Measurements from ENCODE around the gene SNX1.

The SNX1 gene

DNA sequence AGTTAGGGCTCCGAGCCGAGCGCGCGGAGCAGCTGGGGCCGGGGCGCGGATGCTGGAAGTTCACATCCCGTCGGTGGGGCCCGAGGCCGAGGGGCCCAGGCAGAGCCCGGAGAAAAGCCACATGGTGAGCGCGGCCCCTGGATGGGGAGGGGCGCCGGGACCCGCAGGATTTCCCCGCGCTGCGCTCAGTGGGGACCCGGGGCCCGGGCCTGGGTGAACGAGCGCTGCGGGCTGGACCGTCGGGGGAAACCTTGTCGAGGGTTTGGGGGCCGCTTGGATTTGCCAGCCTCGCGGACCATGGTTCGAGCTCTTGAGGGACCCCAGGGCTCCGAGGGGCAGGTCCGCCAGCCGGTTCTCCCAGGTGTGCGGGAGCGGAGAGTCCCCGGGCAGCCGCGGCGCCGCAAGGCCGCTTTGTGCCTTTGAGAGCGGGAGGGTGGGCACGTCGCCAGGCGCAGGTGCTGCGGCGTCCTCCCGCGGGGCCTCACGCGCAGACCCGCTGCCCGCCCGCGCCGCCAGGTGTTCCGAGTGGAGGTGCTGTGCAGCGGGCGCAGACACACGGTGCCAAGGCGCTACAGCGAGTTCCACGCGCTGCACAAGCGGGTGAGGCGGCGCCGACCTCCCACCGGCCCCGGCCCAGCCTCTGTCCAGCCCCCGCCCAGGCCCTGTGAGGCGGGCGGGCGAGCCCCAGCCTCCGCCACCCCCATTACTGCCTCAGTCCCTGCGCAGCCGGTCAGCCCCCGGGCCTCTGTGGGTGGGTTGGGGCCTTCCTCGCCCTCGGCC, 56.1 kb downstream of the SNX1 start, which contains the start of gene SNX22 (continued):
- no peak; the same call in 1 of the 2 replicates for TF ChIP-seq KLF9 (tag by site-specific recombination; IDR thresholded peaks at IDR 0.05; ENCODE audit: low read depth)
- TF ChIP-seq, protein P1, sequence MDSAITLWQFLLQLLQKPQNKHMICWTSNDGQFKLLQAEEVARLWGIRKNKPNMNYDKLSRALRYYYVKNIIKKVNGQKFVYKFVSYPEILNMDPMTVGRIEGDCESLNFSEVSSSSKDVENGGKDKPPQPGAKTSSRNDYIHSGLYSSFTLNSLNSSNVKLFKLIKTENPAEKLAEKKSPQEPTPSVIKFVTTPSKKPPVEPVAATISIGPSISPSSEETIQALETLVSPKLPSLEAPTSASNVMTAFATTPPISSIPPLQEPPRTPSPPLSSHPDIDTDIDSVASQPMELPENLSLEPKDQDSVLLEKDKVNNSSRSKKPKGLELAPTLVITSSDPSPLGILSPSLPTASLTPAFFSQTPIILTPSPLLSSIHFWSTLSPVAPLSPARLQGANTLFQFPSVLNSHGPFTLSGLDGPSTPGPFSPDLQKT (IDR thresholded peaks at IDR 0.05; ENCODE audit: borderline replicate concordance, low read depth, low read length), result no peak
- no peak for TF ChIP-seq ZBTB17 (tag by site-specific recombination; IDR thresholded peaks at IDR 0.05)
- TF ChIP-seq, protein P2, sequence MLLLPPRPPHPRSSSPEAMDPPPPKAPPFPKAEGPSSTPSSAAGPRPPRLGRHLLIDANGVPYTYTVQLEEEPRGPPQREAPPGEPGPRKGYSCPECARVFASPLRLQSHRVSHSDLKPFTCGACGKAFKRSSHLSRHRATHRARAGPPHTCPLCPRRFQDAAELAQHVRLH (tag by site-specific recombination; IDR thresholded peaks at IDR 0.05), result 0 out of 2 replicates have a peak, but pooled peaks have one; percentile 18
- no peak; the same call in 1 of the 2 replicates for TF ChIP-seq SP3 (tag by site-specific recombination; IDR thresholded peaks at IDR 0.05)
- no peak for TF ChIP-seq ZNF596 (tag by site-specific recombination; IDR thresholded peaks at IDR 0.05)
- no peak for TF ChIP-seq WT1 (tag by site-specific recombination; IDR thresholded peaks at IDR 0.05)
- no peak for TF ChIP-seq PRDM1 (tag by site-specific recombination; IDR thresholded peaks at IDR 0.05)
- TF ChIP-seq, protein P3, sequence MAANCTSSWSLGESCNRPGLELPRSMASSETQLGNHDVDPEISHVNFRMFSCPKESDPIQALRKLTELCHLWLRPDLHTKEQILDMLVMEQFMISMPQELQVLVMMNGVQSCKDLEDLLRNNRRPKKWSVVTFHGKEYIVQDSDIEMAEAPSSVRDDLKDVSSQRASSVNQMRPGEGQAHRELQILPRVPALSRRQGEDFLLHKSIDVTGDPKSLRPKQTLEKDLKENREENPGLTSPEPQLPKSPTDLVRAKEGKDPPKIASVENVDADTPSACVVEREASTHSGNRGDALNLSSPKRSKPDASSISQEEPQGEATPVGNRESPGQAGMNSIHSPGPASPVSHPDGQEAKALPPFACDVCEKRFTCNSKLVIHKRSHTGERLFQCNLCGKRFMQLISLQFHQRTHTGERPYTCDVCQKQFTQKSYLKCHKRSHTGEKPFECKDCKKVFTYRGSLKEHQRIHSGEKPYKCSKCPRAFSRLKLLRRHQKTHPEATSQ (tag by site-specific recombination; IDR thresholded peaks at IDR 0.05), result 0 out of 2 replicates have a peak, but pooled peaks have one; percentile 32
- no peak for TF ChIP-seq ZNF175 (tag by site-specific recombination; IDR thresholded peaks at IDR 0.05)
- 0 out of 2 replicates have a peak, but pooled peaks have one; percentile 9 for TF ChIP-seq ZSCAN23 (tag by site-specific recombination; IDR thresholded peaks at IDR 0.05)
- TF ChIP-seq HOXD13 (CRISPR knock-in tag; IDR thresholded peaks at IDR 0.05; ENCODE audit: borderline replicate concordance), result no peak
- TF ChIP-seq, protein P4, sequence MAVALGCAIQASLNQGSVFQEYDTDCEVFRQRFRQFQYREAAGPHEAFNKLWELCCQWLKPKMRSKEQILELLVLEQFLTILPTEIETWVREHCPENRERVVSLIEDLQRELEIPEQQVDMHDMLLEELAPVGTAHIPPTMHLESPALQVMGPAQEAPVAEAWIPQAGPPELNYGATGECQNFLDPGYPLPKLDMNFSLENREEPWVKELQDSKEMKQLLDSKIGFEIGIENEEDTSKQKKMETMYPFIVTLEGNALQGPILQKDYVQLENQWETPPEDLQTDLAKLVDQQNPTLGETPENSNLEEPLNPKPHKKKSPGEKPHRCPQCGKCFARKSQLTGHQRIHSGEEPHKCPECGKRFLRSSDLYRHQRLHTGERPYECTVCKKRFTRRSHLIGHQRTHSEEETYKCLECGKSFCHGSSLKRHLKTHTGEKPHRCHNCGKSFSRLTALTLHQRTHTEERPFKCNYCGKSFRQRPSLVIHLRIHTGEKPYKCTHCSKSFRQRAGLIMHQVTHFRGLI (tag by site-specific recombination; IDR thresholded peaks at IDR 0.05), result no peak
- TF ChIP-seq ZEB2 (tag by site-specific recombination; IDR thresholded peaks at IDR 0.05), result 0 out of 2 replicates have a peak, but pooled peaks have one; percentile 48
- TF ChIP-seq, protein P5, sequence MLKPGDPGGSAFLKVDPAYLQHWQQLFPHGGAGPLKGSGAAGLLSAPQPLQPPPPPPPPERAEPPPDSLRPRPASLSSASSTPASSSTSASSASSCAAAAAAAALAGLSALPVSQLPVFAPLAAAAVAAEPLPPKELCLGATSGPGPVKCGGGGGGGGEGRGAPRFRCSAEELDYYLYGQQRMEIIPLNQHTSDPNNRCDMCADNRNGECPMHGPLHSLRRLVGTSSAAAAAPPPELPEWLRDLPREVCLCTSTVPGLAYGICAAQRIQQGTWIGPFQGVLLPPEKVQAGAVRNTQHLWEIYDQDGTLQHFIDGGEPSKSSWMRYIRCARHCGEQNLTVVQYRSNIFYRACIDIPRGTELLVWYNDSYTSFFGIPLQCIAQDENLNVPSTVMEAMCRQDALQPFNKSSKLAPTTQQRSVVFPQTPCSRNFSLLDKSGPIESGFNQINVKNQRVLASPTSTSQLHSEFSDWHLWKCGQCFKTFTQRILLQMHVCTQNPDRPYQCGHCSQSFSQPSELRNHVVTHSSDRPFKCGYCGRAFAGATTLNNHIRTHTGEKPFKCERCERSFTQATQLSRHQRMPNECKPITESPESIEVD (tag by site-specific recombination; IDR thresholded peaks at IDR 0.05), result no peak
- TF ChIP-seq ZNF629 (tag by site-specific recombination; IDR thresholded peaks at IDR 0.05), result no peak
- no peak for TF ChIP-seq SALL2 (tag by site-specific recombination; IDR thresholded peaks at IDR 0.05; ENCODE audit: borderline replicate concordance)
- no peak for TF ChIP-seq RBAK (tag by site-specific recombination; IDR thresholded peaks at IDR 0.05)
- no peak for TF ChIP-seq ZNF510 (tag by site-specific recombination; IDR thresholded peaks at IDR 0.05; ENCODE audit: insufficient replicate concordance)
- TF ChIP-seq ZNF707 (tag by site-specific recombination; IDR thresholded peaks at IDR 0.05), result no peak
- peak; percentile 53; the same call in 1 of the 2 replicates for TF ChIP-seq ZFP69B (tag by site-specific recombination; IDR thresholded peaks at IDR 0.05)
- TF ChIP-seq ZNF274 (IDR thresholded peaks at IDR 0.05; ENCODE audit: low read length), result no peak
- no peak for TF ChIP-seq ZNF274 (tag by site-specific recombination; IDR thresholded peaks at IDR 0.05; ENCODE audit: borderline replicate concordance)
- TF ChIP-seq, protein P6, sequence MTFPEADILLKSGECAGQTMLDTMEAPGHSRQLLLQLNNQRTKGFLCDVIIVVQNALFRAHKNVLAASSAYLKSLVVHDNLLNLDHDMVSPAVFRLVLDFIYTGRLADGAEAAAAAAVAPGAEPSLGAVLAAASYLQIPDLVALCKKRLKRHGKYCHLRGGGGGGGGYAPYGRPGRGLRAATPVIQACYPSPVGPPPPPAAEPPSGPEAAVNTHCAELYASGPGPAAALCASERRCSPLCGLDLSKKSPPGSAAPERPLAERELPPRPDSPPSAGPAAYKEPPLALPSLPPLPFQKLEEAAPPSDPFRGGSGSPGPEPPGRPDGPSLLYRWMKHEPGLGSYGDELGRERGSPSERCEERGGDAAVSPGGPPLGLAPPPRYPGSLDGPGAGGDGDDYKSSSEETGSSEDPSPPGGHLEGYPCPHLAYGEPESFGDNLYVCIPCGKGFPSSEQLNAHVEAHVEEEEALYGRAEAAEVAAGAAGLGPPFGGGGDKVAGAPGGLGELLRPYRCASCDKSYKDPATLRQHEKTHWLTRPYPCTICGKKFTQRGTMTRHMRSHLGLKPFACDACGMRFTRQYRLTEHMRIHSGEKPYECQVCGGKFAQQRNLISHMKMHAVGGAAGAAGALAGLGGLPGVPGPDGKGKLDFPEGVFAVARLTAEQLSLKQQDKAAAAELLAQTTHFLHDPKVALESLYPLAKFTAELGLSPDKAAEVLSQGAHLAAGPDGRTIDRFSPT (tag by site-specific recombination; IDR thresholded peaks at IDR 0.05), result no peak; the same call in 1 of the 2 replicates
- TF ChIP-seq, protein P7, sequence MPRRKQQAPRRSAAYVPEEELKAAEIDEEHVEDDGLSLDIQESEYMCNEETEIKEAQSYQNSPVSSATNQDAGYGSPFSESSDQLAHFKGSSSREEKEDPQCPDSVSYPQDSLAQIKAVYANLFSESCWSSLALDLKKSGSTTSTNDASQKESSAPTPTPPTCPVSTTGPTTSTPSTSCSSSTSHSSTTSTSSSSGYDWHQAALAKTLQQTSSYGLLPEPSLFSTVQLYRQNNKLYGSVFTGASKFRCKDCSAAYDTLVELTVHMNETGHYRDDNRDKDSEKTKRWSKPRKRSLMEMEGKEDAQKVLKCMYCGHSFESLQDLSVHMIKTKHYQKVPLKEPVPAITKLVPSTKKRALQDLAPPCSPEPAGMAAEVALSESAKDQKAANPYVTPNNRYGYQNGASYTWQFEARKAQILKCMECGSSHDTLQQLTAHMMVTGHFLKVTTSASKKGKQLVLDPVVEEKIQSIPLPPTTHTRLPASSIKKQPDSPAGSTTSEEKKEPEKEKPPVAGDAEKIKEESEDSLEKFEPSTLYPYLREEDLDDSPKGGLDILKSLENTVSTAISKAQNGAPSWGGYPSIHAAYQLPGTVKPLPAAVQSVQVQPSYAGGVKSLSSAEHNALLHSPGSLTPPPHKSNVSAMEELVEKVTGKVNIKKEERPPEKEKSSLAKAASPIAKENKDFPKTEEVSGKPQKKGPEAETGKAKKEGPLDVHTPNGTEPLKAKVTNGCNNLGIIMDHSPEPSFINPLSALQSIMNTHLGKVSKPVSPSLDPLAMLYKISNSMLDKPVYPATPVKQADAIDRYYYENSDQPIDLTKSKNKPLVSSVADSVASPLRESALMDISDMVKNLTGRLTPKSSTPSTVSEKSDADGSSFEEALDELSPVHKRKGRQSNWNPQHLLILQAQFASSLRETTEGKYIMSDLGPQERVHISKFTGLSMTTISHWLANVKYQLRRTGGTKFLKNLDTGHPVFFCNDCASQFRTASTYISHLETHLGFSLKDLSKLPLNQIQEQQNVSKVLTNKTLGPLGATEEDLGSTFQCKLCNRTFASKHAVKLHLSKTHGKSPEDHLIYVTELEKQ (tag by site-specific recombination; IDR thresholded peaks at IDR 0.05; ENCODE audit: borderline replicate concordance), result no peak

Measured in HEK293 (cell line).